CD4-positive, alpha-beta T cell (primary cell): ENCODE results near the gene GPR61. TPM values are rescaled to one million over a fixed set of nuclear protein-coding genes. Genes with fewer than 3 reads are reported as not detected.

ENCODE experiments used
- ATAC-seq: fragments of 200-7000 bp; cut with Tn5 transposase; one replicate; pipeline ENCODE4 v1.10.0; 2022; ENCODE audit warnings: mild to moderate bottlenecking; ENCODE audit not compliant: poor library complexity
- CTCF ChIA-PET: fragments of 350-600 bp; sonication (Branson Sonifier 250); formaldehyde crosslinking; loops from one replicate; lab custom pipeline; 2021; ENCODE audit warnings: antibody characterized with exemption, inconsistent platforms; lab: Charles Lee
- POLR2A ChIA-PET: fragments of 350-600 bp; sonication (Branson Sonifier 250); formaldehyde crosslinking; loops from one replicate; lab custom pipeline; 2021; ENCODE audit warnings: antibody characterized with exemption, inconsistent platforms; lab: Charles Lee
- DNase-seq, 14 experiments: peaks; one replicate each; pipeline ENCODE4 v3.0.0-alpha.2; 2013 to 2020; ENCODE audit warnings: mixed read lengths in 2 of 14
- H3K27ac ChIP-seq, 2 donors: one replicate each; pipeline versions ENCODE4 v1.5.1 to v1.7.0; 2013; ENCODE audit warnings: low read length in 2 of 2, low read depth in 1 of 2, mild to moderate bottlenecking in 1 of 2
- H3K27me3 ChIP-seq, 2 experiments: 1 replicate in 1 of 2; 2 replicates in 1 of 2; pipeline versions ENCODE4 v1.6.1 to v1.7.0; 2013; ENCODE audit warnings: low read length in 2 of 2, control low read depth in 1 of 2, mild to moderate bottlenecking in 1 of 2, moderate library complexity in 1 of 2; ENCODE audit not compliant: insufficient read depth in 2 of 2, control insufficient read depth in 1 of 2
- H3K36me3 ChIP-seq: one replicate; pipeline ENCODE4 v1.6.1; 2013; ENCODE audit warnings: low read length, control low read depth; ENCODE audit not compliant: insufficient read depth
- H3K4me1 ChIP-seq: one replicate; pipeline ENCODE4 v1.6.1; 2013; ENCODE audit warnings: low read length, control low read depth; ENCODE audit not compliant: insufficient read depth
- H3K4me3 ChIP-seq: one replicate; pipeline ENCODE4 v1.5.1; 2013; ENCODE audit warnings: mild to moderate bottlenecking, low read length, moderate library complexity
- H3K9me3 ChIP-seq, 2 experiments: 1 replicate in 1 of 2; 2 replicates in 1 of 2; pipeline versions ENCODE4 v1.6.1 to v1.7.0; 2013; ENCODE audit warnings: low read length in 2 of 2, mild to moderate bottlenecking in 2 of 2, control low read depth in 1 of 2, moderate library complexity in 1 of 2; ENCODE audit not compliant: control insufficient read depth in 1 of 2, insufficient read depth in 1 of 2
- H3K27ac Mint-ChIP-seq: one replicate; pipeline ENCODE4 v1.8.0; 2020; ENCODE audit warnings: mixed read lengths
- H3K27me3 Mint-ChIP-seq: one replicate; pipeline ENCODE4 v1.8.0; 2021; ENCODE audit warnings: mixed read lengths
- H3K36me3 Mint-ChIP-seq: one replicate; pipeline ENCODE4 v1.8.0; 2021; ENCODE audit warnings: low read depth, mixed read lengths
- H3K4me1 Mint-ChIP-seq: one replicate; pipeline ENCODE4 v1.8.0; 2021; ENCODE audit warnings: low read depth, mixed read lengths
- H3K4me3 Mint-ChIP-seq: one replicate; pipeline ENCODE4 v1.8.0; 2020; ENCODE audit warnings: mild to moderate bottlenecking, mixed read lengths
- H3K9me3 Mint-ChIP-seq: one replicate; pipeline ENCODE4 v1.8.0; 2020; ENCODE audit warnings: mixed read lengths
- intact Hi-C, 2 experiments: fragments of 100-400 bp; cut with DNase I in 1 of 2; cut with micrococcal nuclease in 1 of 2; formaldehyde crosslinking; loops; one replicate each; pipeline versions ENCODE4 v1.15.1 to v1.9.0; 2023 to 2025; cut with DNase I, micrococcal nuclease
- total RNA-seq, 174 experiments: library from RNA in 2 of 174; stranded (reverse) in 2 of 174; gene quantifications; one replicate each; pipeline ENCODE4 v1.2.3 and lab custom pipeline; 2021 to 2026
- TF ChIP-seq, protein P1 (sequence below): fragments of 200-600 bp; IDR thresholded peaks from one replicate; pipeline ENCODE4 v1.8.0; 2022; ENCODE audit warnings: antibody characterized with exemption, mild to moderate bottlenecking

The GPR61 gene
- total RNA-seq, 2 experiments from 2014 or later, result 0.53 to 0.85 TPM

DNA sequence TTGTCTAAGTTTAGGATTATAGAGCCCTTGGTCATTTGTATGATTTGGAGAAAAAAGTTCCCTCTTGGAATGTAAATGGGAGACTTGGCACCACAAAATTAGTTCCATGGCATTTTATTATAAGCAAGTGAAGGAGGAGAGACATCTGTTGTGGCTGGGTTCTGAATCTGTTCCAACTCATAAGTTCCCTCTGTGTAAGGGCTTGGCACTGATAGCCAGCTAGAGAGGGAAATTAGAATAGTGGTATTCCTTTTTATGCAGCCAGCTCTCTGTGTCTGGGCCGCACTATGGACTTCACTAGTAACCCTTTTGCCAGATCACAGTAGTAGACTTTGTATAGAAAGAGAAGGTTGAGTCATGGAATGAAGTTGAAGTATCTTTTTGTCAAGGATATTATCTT lies 39.8 kb downstream of the GPR61 start:
- DNase-seq, result no peak
- TF ChIP-seq, protein P1, sequence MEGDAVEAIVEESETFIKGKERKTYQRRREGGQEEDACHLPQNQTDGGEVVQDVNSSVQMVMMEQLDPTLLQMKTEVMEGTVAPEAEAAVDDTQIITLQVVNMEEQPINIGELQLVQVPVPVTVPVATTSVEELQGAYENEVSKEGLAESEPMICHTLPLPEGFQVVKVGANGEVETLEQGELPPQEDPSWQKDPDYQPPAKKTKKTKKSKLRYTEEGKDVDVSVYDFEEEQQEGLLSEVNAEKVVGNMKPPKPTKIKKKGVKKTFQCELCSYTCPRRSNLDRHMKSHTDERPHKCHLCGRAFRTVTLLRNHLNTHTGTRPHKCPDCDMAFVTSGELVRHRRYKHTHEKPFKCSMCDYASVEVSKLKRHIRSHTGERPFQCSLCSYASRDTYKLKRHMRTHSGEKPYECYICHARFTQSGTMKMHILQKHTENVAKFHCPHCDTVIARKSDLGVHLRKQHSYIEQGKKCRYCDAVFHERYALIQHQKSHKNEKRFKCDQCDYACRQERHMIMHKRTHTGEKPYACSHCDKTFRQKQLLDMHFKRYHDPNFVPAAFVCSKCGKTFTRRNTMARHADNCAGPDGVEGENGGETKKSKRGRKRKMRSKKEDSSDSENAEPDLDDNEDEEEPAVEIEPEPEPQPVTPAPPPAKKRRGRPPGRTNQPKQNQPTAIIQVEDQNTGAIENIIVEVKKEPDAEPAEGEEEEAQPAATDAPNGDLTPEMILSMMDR, result no peak
- Histone ChIP-seq H3K27me3 (no peaks in the 10 kb centered on the region), H3K9me3 (no peaks in the 10 kb centered on the region), H3K4me3 (no peak overlapping the region), H3K36me3 (peaks cover 85% of the 10 kb centered on the region), H3K4me1 (no peaks in the 10 kb centered on the region), H3K27ac (no peak overlapping the region)
- no peaks in the 10 kb centered on the region for H3K27me3 Mint-ChIP-seq
- no peak overlapping the region for H3K4me3 Mint-ChIP-seq
- intact Hi-C loops, result loop anchor here in 1 of 2 experiments (5.0 kb wide), 1 partner anchor 33 kb away; no protein-coding TSS in a partner anchor
- CTCF ChIA-PET, result no interaction called here
- no peaks in the 10 kb centered on the region for H3K9me3 Mint-ChIP-seq
- no peak overlapping the region for H3K27ac Mint-ChIP-seq
- no peak for ATAC-seq
- H3K4me1 Mint-ChIP-seq, result no peaks in the 10 kb centered on the region
- POLR2A ChIA-PET, result interaction anchor here (1.1 kb wide), 1 partner anchor 10 kb away, joined by 5 read pairs; no protein-coding TSS in a partner anchor
- H3K36me3 Mint-ChIP-seq, result peaks cover 90% of the 10 kb centered on the region

DNA sequence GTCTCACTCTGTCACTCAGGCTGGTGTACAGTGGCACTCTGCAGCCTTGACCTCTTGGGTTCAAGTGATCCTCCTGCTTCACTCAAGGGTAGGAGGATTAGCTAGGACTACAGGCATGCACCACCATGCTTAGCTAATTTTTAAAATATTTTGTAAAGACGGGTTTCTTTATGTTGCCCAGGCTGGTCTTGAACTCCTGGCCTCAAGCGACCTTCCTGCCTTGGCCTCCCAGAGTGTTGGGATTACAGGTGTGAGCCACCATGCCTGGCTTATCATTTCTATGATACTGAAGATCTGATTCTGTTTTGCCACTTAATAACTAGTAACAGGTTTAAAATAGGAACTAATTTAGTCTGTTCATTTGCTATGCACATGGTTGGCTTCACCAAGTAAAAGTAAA lies 42.3 kb downstream of the GPR61 start:
- Mint-ChIP-seq H3K27me3 (no peaks in the 10 kb centered on the region), H3K9me3 (no peaks in the 10 kb centered on the region), H3K27ac (no peak overlapping the region), H3K36me3 (peaks cover 87% of the 10 kb centered on the region), H3K4me3 (no peak overlapping the region), H3K4me1 (no peaks in the 10 kb centered on the region)
- no peak overlapping the region for H3K4me3 ChIP-seq
- no peaks in the 10 kb centered on the region for H3K4me1 ChIP-seq
- CTCF ChIA-PET, result no interaction called here
- DNase-seq (no peak), ATAC-seq (no peak)
- no peaks in the 10 kb centered on the region for H3K27me3 ChIP-seq
- POLR2A ChIA-PET, result no interaction called here
- peaks cover 91% of the 10 kb centered on the region for H3K36me3 ChIP-seq
- intact Hi-C loops, result no loop called here
- TF ChIP-seq, protein P1, result no peak
- H3K9me3 ChIP-seq, result no peaks in the 10 kb centered on the region
- no peak overlapping the region for H3K27ac ChIP-seq

DNA sequence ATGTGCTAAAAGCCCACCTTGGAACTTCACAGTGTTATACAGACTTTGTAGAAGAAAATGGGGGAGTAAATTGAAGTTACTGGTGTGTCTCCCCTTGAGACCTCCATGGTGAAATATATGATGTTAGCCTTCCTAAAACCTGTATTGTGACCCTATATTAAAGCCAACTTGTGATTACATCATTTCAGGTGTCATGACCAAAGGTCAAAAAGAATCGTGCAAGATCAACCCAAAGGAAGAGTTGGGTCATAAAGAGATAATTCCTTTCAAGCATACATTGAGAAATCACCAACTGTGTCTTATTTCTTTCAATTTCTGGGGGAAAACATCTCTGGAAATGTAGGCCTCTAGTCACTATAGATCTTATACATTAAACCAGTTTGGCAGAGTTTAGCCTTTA lies 45.1 kb downstream of the GPR61 start:
- ATAC-seq, result no peak
- no peaks in the 10 kb centered on the region for H3K9me3 ChIP-seq
- no peak overlapping the region for H3K27ac Mint-ChIP-seq
- H3K27me3 ChIP-seq, result no peaks in the 10 kb centered on the region
- POLR2A ChIA-PET, result no interaction called here
- TF ChIP-seq, protein P1, result no peak
- H3K4me3 ChIP-seq, result no peak overlapping the region
- no peaks in the 10 kb centered on the region for H3K4me1 Mint-ChIP-seq
- no peaks in the 10 kb centered on the region for H3K27me3 Mint-ChIP-seq
- H3K4me3 Mint-ChIP-seq, result no peak overlapping the region
- no peak overlapping the region for H3K27ac ChIP-seq
- H3K9me3 Mint-ChIP-seq, result no peaks in the 10 kb centered on the region
- H3K36me3 ChIP-seq, result peaks cover 90% of the 10 kb centered on the region
- DNase-seq, result no peak
- CTCF ChIA-PET, result no interaction called here
- H3K4me1 ChIP-seq, result no peaks in the 10 kb centered on the region
- H3K36me3 Mint-ChIP-seq, result peaks cover 89% of the 10 kb centered on the region
- intact Hi-C loops, result no loop called here
